NCI-H1417 (cell line): Measurements from ENCODE around the gene JAML.

ENCODE experiments used
- DNase-seq, 3 experiments: peaks; one replicate each; lab custom pipeline; 2025; lab: John Stamatoyannopoulos, UW

JAML gene

GRCh38 chr11:118167906-118168305, 56.9 kb downstream of the JAML start:
- no peak for DNase-seq

- DNase-seq: no peak
Observed at GRCh38 chr11:118167253-118167652, 57.6 kb downstream of the JAML start.

GRCh38 chr11:118166641-118167040, 58.2 kb downstream of the JAML start:
- DNase-seq: no peak

- no peak for DNase-seq
Observed at GRCh38 chr11:118164885-118165284, 59.9 kb downstream of the JAML start.

- DNase-seq: no peak
Observed at GRCh38 chr11:118163494-118163893, 61.3 kb downstream of the JAML start.

- no peak for DNase-seq
Observed at GRCh38 chr11:118162846-118163245, 62.0 kb downstream of the JAML start.

GRCh38 chr11:118161786-118162185, 63.0 kb downstream of the JAML start:
- no peak for DNase-seq

- DNase-seq: no peak
Observed at GRCh38 chr11:118157186-118157895, 67.5 kb downstream of the JAML start.

GRCh38 chr11:118156531-118157185, 68.2 kb downstream of the JAML start:
- peak in 2 of 3 experiments; percentile 65 to 77 for DNase-seq

GRCh38 chr11:118155776-118156530, 68.9 kb downstream of the JAML start:
- peak in 1 of 3 experiments; percentile 60 for DNase-seq

- DNase-seq: no peak
Observed at GRCh38 chr11:118154641-118155040, 70.2 kb downstream of the JAML start.

GRCh38 chr11:118153976-118154375, 70.8 kb downstream of the JAML start:
- no peak for DNase-seq

GRCh38 chr11:118153516-118153915, 71.3 kb downstream of the JAML start:
- no peak for DNase-seq

- peak; percentile 58 to 85 (median 83) for DNase-seq
Observed at GRCh38 chr11:118152552-118153471, 72.0 kb downstream of the JAML start, which contains the start of gene SCN4B. TSS of gene SCN4B (minus strand) at chr11:118152823. CDS start at chr11:118152673, 150 bp downstream.

GRCh38 chr11:118152020-118152551, 72.7 kb downstream of the JAML start:
- DNase-seq: peak in 1 of 3 experiments; percentile 64

- no peak for DNase-seq
Observed at GRCh38 chr11:118151431-118151830, 73.4 kb downstream of the JAML start.

- peak in 1 of 3 experiments; percentile 39 for DNase-seq
Observed at GRCh38 chr11:118149493-118149892, 75.3 kb downstream of the JAML start.

GRCh38 chr11:118148856-118149255, 76.0 kb downstream of the JAML start:
- no peak for DNase-seq

GRCh38 chr11:118148240-118148639, 76.6 kb downstream of the JAML start:
- no peak for DNase-seq

- DNase-seq: no peak
Observed at GRCh38 chr11:118147502-118147901, 77.3 kb downstream of the JAML start.

GRCh38 chr11:118146554-118146953, 78.3 kb downstream of the JAML start:
- DNase-seq: no peak
